Renal cortex interstitium (tissue), 11 donors: ENCODE measurements around the gene CALN1. TPM values are rescaled to one million over a fixed set of nuclear protein-coding genes. Genes with fewer than 3 reads are reported as not detected.

Experiments
- DNase-seq, 11 donors: peaks; one replicate each; pipeline ENCODE4 v3.0.0-alpha.2; 2013; ENCODE audit warnings: low read depth in 9 of 11, low spot score in 4 of 11; ENCODE audit errors: extremely low read depth in 1 of 11
- polyA plus RNA-seq, 3 donors: library from polyadenylated mRNA; unstranded; fragments of 120-200 nt; gene quantifications; one replicate each; pipeline ENCODE4 v1.2.1, GENCODE V29; 2013; ENCODE audit not compliant: insufficient read length in 3 of 3

The CALN1 gene
- polyA plus RNA-seq, 3 donors = 0.47 to 1.3 (median 1.00) TPM

- DNase-seq = no peak
Measured at GRCh38 chr7:72030994-72031667, 381.0 kb downstream of the CALN1 start.

- no peak for DNase-seq
Measured at GRCh38 chr7:72028267-72028666, 383.9 kb downstream of the CALN1 start.

- DNase-seq = no peak
Measured at GRCh38 chr7:72025381-72025960, 386.7 kb downstream of the CALN1 start.

GRCh38 chr7:72023926-72024325 is 388.2 kb downstream of the CALN1 start:
- no peak for DNase-seq

GRCh38 chr7:72021716-72022115 is 390.4 kb downstream of the CALN1 start:
- DNase-seq = no peak

GRCh38 chr7:72020311-72020710 is 391.8 kb downstream of the CALN1 start:
- peak in 6 of 11 donors; percentile 1 to 20 (median 8) for DNase-seq

GRCh38 chr7:72019436-72019835 is 392.7 kb downstream of the CALN1 start:
- no peak for DNase-seq

GRCh38 chr7:72017756-72018155 is 394.4 kb downstream of the CALN1 start:
- no peak for DNase-seq

- no peak for DNase-seq
Measured at GRCh38 chr7:72016574-72016973, 395.6 kb downstream of the CALN1 start.

GRCh38 chr7:72015136-72015535 is 397.0 kb downstream of the CALN1 start:
- no peak for DNase-seq

GRCh38 chr7:72007018-72007417 is 405.1 kb downstream of the CALN1 start:
- no peak for DNase-seq

- no peak for DNase-seq
Measured at GRCh38 chr7:72003236-72003635, 408.9 kb downstream of the CALN1 start.

- no peak for DNase-seq
Measured at GRCh38 chr7:71996141-71996540, 416.0 kb downstream of the CALN1 start.

GRCh38 chr7:71995111-71995510 is 417.0 kb downstream of the CALN1 start:
- DNase-seq = no peak

GRCh38 chr7:71991586-71991985 is 420.6 kb downstream of the CALN1 start:
- no peak for DNase-seq

GRCh38 chr7:71990138-71990462 is 422.0 kb downstream of the CALN1 start:
- no peak for DNase-seq

GRCh38 chr7:71988201-71988600 is 423.9 kb downstream of the CALN1 start:
- no peak for DNase-seq

- no peak for DNase-seq
Measured at GRCh38 chr7:71987200-71987767, 424.9 kb downstream of the CALN1 start.

GRCh38 chr7:71984348-71984747 is 427.8 kb downstream of the CALN1 start:
- DNase-seq = no peak

- DNase-seq = no peak
Measured at GRCh38 chr7:71982851-71983250, 429.3 kb downstream of the CALN1 start.

GRCh38 chr7:71976645-71977044 is 435.5 kb downstream of the CALN1 start:
- DNase-seq = no peak
